ENCODE measurements around the gene SLC39A9.
"Not testable (repeated sequence)": the region's sequence is repeated elsewhere in the genome, so short reads cannot be mapped to it uniquely, and the experiment has no call there.

SLC39A9 gene

DNA sequence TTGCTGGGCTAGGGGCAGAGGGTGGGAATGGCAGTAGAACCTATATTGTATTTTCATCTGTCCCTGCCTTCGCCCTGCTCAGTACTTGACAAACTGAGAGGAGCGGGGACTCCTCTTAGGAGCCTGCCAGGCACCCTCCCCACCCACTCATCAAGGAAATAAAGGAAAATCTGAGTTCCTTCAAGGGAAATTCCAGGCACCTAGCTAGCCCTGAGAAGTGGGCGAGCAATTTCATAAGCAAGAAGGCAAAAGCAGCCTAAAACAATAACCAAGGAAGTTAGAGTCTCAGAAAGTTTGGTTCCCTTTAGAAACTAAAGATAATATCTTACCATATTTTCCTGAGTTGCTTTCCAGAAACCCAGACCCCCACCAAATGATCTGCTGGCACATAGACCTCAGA, 75.5 kb downstream of the SLC39A9 start:
- Histone ChIP-seq H3K4me1 (ENCODE audit: insufficient read depth, insufficient read length) (no peaks in the 10 kb centered on the region), H3K4me3 (ENCODE audit: insufficient read length, low read depth) (no peak overlapping the region), H3K9me3 (ENCODE audit: insufficient read depth, low read length) (peaks cover 7% of the 10 kb centered on the region; the same call in 1 of the 2 replicates), H3K9ac (ENCODE audit: insufficient read length, low read depth) (no peak overlapping the region), H3K27me3 (ENCODE audit: insufficient read depth, insufficient read length) (no peaks in the 10 kb centered on the region), H3K36me3 (ENCODE audit: insufficient read depth, insufficient read length, low read length) (no peaks in the 10 kb centered on the region)
- DNase-seq (ENCODE audit: low read depth, low spot score) = no peak
- TF ChIP-seq SUZ12 (IDR thresholded peaks at IDR 0.05; ENCODE audit: extremely low read depth, insufficient read depth, insufficient read length) (no peak), ZNF274 (IDR thresholded peaks at IDR 0.05; ENCODE audit: low read depth, low read length) (no peak), YY1 (IDR thresholded peaks at IDR 0.05; ENCODE audit: insufficient read depth, insufficient read length) (no peak)

DNA sequence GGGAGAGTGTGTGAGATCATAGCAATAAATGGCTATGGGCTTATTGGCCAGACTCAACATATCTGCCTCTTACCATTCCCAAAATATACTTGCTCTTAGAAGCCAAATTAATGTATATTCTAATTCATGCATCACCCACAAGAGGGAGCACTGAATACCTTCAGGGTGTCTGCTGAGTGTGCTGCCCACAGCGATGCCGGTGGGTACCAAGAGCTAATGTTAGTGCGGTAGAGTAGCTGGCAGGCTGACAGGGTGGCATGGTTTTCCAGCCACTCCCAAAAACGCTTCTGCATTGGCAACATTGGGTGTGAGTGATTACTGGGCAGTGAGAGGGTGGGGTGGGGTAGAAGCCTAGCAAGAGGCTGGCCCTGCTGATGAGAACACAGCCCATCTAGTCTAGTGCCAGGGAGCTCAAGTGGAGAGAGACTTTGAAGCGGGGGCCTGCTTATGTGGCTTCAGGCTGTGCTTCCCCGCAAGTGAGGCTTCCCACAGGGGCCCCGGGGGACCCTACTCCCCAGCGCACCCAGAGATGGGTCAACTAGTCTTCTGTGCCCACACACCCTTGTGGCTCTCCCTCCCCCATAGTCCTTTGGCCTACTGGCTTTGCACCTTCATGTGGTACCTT, 76.8 kb downstream of the SLC39A9 start:
- no peak for DNase-seq (ENCODE audit: low read depth, low spot score)

DNA sequence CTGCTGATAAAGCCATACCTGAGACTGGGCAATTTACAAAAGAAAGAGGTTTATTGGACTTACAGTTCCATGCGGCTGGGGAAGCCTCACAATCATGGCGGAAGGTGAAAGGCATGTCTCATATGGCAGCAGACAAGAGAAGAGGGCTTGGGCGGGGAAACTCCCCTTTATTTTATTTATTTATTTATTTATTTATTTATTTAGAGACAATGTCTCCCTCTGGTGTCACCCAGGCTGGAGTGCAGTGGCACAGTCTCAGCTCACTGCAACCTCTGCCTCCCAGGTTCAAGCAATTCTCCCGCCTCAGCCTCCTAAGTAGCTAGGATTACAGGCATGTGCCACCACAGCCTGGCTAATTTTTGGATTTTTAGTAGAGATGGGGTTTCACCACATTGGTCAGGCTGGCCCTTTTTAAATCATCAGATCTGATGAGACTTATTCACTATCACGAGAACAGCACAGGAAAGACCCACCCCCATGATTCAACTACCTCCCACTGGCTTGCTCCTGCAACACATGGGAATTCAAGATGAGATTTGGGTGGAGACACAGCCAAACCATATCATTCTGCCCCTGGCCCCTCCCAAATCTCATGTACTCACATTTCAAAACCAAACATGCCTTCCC, 78.4 kb downstream of the SLC39A9 start:
- H3K4me3 ChIP-seq (ENCODE audit: insufficient read length, low read depth); H3K4me1 ChIP-seq (ENCODE audit: insufficient read depth, insufficient read length); H3K9ac ChIP-seq (ENCODE audit: insufficient read length, low read depth); H3K27me3 ChIP-seq (ENCODE audit: insufficient read depth, insufficient read length); H3K36me3 ChIP-seq (ENCODE audit: insufficient read depth, insufficient read length, low read length); H3K9me3 ChIP-seq (ENCODE audit: insufficient read depth, low read length); DNase-seq (ENCODE audit: low read depth, low spot score): not testable (repeated sequence)

More for the DNA sequence above, 76.8 kb downstream of the SLC39A9 start:
- Histone ChIP-seq H3K4me3 (ENCODE audit: insufficient read length, low read depth) (no peak overlapping the region), H3K4me1 (ENCODE audit: insufficient read depth, insufficient read length) (no peaks in the 10 kb centered on the region), H3K9me3 (ENCODE audit: insufficient read depth, low read length) (peaks cover 7% of the 10 kb centered on the region; the same call in 1 of the 2 replicates), H3K27me3 (ENCODE audit: insufficient read depth, insufficient read length) (no peaks in the 10 kb centered on the region), H3K36me3 (ENCODE audit: insufficient read depth, insufficient read length, low read length) (no peaks in the 10 kb centered on the region), H3K9ac (ENCODE audit: insufficient read length, low read depth) (no peak overlapping the region)
- TF ChIP-seq SUZ12 (IDR thresholded peaks at IDR 0.05; ENCODE audit: extremely low read depth, insufficient read depth, insufficient read length) (no peak), ZNF274 (IDR thresholded peaks at IDR 0.05; ENCODE audit: low read depth, low read length) (no peak), YY1 (IDR thresholded peaks at IDR 0.05; ENCODE audit: insufficient read depth, insufficient read length) (no peak)

DNA sequence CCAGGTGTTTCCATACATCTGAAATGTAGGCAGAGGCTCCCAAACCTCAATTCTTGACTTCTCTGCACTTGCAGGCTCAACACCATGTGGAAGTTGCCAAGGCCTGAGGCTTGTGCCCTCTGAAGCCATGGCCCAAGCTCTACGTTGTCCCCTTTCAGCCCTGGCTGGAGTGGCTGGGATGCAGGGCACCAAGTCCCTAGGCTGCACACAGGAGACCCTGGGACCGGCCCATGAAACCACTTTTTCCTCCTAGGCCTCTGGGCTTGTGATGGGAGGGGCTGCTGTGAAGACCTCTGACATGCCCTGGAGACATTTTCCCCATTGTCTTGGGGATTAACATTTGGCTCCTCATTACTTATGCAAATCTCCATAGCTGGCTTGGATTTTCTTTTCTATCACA, 79.6 kb downstream of the SLC39A9 start:
- peaks cover 18% of the 10 kb centered on the region for H3K27me3 ChIP-seq (ENCODE audit: insufficient read depth, insufficient read length)

DNA sequence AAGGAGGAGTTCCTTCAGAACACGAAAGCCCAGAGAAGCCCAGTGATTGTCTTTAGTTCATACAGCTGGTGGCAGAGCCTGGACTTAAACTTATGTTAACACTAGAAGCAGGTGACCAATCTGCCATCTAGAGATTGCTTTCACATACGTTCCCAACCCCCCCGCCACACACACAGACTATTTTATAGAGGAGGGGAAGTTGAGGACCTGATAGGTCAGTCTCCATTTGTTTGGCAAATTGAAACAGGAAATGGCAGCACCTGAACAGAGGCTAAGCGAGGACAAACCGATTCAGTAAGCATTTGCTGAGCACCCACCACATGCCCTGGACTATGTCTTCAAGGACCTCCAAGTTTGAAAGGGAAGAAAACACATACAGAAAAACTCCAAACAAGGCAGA, 81.2 kb downstream of the SLC39A9 start:
- peaks cover 7% of the 10 kb centered on the region; the same call in 1 of the 2 replicates for H3K9me3 ChIP-seq (ENCODE audit: insufficient read depth, low read length)
- DNase-seq (ENCODE audit: low read depth, low spot score) = no peak
- H3K4me3 ChIP-seq (ENCODE audit: insufficient read length, low read depth) = no peak overlapping the region
- peaks cover 5% of the 10 kb centered on the region for H3K4me1 ChIP-seq (ENCODE audit: insufficient read depth, insufficient read length)
- TF ChIP-seq YY1 (IDR thresholded peaks at IDR 0.05; ENCODE audit: insufficient read depth, insufficient read length) (no peak), ZNF274 (IDR thresholded peaks at IDR 0.05; ENCODE audit: low read depth, low read length) (no peak)
- no peak overlapping the region for H3K9ac ChIP-seq (ENCODE audit: insufficient read length, low read depth)
- peaks cover 34% of the 10 kb centered on the region for H3K27me3 ChIP-seq (ENCODE audit: insufficient read depth, insufficient read length)
- no peaks in the 10 kb centered on the region for H3K36me3 ChIP-seq (ENCODE audit: insufficient read depth, insufficient read length, low read length)

More for the DNA sequence above, 79.6 kb downstream of the SLC39A9 start:
- H3K36me3 ChIP-seq (ENCODE audit: insufficient read depth, insufficient read length, low read length); H3K9me3 ChIP-seq (ENCODE audit: insufficient read depth, low read length); H3K9ac ChIP-seq (ENCODE audit: insufficient read length, low read depth); H3K4me3 ChIP-seq (ENCODE audit: insufficient read length, low read depth); H3K4me1 ChIP-seq (ENCODE audit: insufficient read depth, insufficient read length); DNase-seq (ENCODE audit: low read depth, low spot score): not testable (repeated sequence)

DNA sequence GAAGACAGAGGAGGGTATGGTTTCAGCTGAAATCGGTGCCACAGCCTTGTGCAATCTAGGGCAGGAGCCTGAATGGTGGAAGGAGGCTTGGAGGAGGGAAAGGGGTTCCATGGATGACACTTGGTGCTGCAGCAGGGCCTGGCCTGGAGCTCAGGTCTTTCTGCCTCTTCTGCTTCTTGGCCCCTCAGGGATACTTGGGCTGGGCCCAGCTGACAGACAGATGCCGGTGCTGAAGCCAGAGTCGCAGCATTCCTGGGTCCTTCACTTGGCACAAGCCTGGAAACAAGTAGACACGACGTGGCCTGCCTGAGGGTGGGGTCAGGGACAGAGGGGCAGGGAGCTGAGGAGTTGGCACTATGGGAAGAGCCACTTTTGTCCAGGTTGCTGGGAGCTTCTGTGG, 81.6 kb downstream of the SLC39A9 start:
- TF ChIP-seq ZNF274 (IDR thresholded peaks at IDR 0.05; ENCODE audit: low read depth, low read length) (no peak), SUZ12 (IDR thresholded peaks at IDR 0.05; ENCODE audit: extremely low read depth, insufficient read depth, insufficient read length) (no peak), YY1 (IDR thresholded peaks at IDR 0.05; ENCODE audit: insufficient read depth, insufficient read length) (no peak)
- Histone ChIP-seq H3K4me3 (ENCODE audit: insufficient read length, low read depth) (no peak overlapping the region), H3K9ac (ENCODE audit: insufficient read length, low read depth) (no peak overlapping the region), H3K36me3 (ENCODE audit: insufficient read depth, insufficient read length, low read length) (no peaks in the 10 kb centered on the region), H3K4me1 (ENCODE audit: insufficient read depth, insufficient read length) (peaks cover 5% of the 10 kb centered on the region), H3K27me3 (ENCODE audit: insufficient read depth, insufficient read length) (peaks cover 39% of the 10 kb centered on the region), H3K9me3 (ENCODE audit: insufficient read depth, low read length) (peaks cover 7% of the 10 kb centered on the region; the same call in 1 of the 2 replicates)
- DNase-seq (ENCODE audit: low read depth, low spot score) = no peak

DNA sequence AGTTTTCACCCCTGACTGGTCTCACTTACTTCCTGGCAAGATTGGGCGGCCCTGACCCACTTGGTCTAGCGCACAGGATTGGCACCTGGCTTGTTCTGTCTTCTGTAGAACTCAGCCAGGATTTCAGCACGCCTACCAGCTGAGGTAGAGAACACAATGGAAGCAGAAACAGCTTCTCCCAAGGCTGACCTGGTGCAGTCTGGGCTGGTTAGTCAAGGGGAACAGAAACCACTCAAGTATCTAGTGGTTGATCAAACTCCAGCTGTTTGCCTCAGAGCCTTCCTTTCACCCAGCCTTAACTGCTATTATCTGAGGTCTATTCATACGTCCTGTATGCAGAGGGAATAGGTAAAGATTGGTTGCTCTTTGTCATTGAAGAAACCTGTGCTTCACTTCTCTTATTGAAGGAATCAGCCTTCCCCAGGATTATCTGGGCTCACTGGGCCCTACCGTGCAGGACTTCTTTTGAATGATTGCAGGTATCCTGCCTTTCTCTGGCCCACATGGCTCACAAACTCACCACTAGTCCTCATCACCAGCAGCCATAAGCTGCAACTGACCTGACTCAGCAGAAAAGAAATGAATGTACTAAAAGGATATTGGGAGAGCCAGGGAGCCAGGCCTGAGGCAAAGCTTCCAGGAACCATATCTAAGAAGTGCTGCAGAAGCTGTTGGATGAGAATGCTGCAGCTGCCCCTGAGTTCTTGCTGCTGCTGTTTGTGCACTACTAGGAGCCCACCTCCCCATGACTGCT, 83.5 kb downstream of the SLC39A9 start:
- Histone ChIP-seq H3K9ac (ENCODE audit: insufficient read length, low read depth) (no peak overlapping the region), H3K27me3 (ENCODE audit: insufficient read depth, insufficient read length) (peaks cover 57% of the 10 kb centered on the region), H3K36me3 (ENCODE audit: insufficient read depth, insufficient read length, low read length) (no peaks in the 10 kb centered on the region), H3K4me1 (ENCODE audit: insufficient read depth, insufficient read length) (peaks cover 5% of the 10 kb centered on the region), H3K9me3 (ENCODE audit: insufficient read depth, low read length) (peaks cover 7% of the 10 kb centered on the region; the same call in 1 of the 2 replicates), H3K4me3 (ENCODE audit: insufficient read length, low read depth) (no peak overlapping the region)
- TF ChIP-seq ZNF274 (IDR thresholded peaks at IDR 0.05; ENCODE audit: low read depth, low read length) (no peak), YY1 (IDR thresholded peaks at IDR 0.05; ENCODE audit: insufficient read depth, insufficient read length) (no peak), SUZ12 (IDR thresholded peaks at IDR 0.05; ENCODE audit: extremely low read depth, insufficient read depth, insufficient read length) (no peak)
- no peak for DNase-seq (ENCODE audit: low read depth, low spot score)
